Fibroblast of pulmonary artery (primary cell): ENCODE measurements around the gene NDUFB8.

Experiments
- DNase-seq: peaks from one replicate; pipeline ENCODE4 v3.0.0-alpha.2; 2010; ENCODE audit warnings: low read depth
- H3K4me3 ChIP-seq: replicated peaks from 2 replicates; pipeline ENCODE4 v1.5.1; 2011; ENCODE audit warnings: low read depth, mild to moderate bottlenecking, control low read depth, low read length, moderate library complexity
- CTCF ChIP-seq: IDR thresholded peaks from 2 replicates; pipeline ENCODE4 v1.5.1; 2011; ENCODE audit warnings: mild to moderate bottlenecking, control low read depth, low read length, inconsistent platforms; ENCODE audit errors: missing control alignments

NDUFB8 gene

GRCh38 chr10:100569687-100570481 is 40.2 kb upstream of the NDUFB8 start:
- no peak for TF ChIP-seq CTCF
- no peak overlapping the region for H3K4me3 ChIP-seq
- DNase-seq: no peak

- TF ChIP-seq CTCF: no peak
- no peak overlapping the region for H3K4me3 ChIP-seq
These were observed 39.2 kb upstream of the NDUFB8 start for GRCh38 chr10:100568912-100569311.

GRCh38 chr10:100567826-100568225 is 38.2 kb upstream of the NDUFB8 start:
- no peak for DNase-seq
- no peak overlapping the region for H3K4me3 ChIP-seq
- no peak for TF ChIP-seq CTCF

More at GRCh38 chr10:100568912-100569311, 39.2 kb upstream of the NDUFB8 start:
- DNase-seq: no peak

- DNase-seq: no peak
- TF ChIP-seq CTCF: no peak
- no peak overlapping the region for H3K4me3 ChIP-seq
These were observed 37.6 kb upstream of the NDUFB8 start for GRCh38 chr10:100567249-100567648.

- DNase-seq: no peak
These were observed 36.9 kb upstream of the NDUFB8 start for GRCh38 chr10:100566561-100566960.

GRCh38 chr10:100565206-100565985 is 35.7 kb upstream of the NDUFB8 start:
- H3K4me3 ChIP-seq: no peak overlapping the region
- TF ChIP-seq CTCF: no peak
- no peak for DNase-seq

More at GRCh38 chr10:100566561-100566960, 36.9 kb upstream of the NDUFB8 start:
- no peak overlapping the region for H3K4me3 ChIP-seq
- TF ChIP-seq CTCF: no peak
